WERI-Rb-1 (cell line): ENCODE data around the gene ZNF790.

Experiments used
- DNase-seq: peaks from one replicate; pipeline ENCODE4 v3.0.0-alpha.2; 2020
- H3K27ac ChIP-seq: fragments of 250-450 bp; sonication (Bioruptor Pico); 2 replicates; pipeline ENCODE4 v1.5.1; 2020; ENCODE audit warnings: mild to moderate bottlenecking, moderate library complexity
- H3K27me3 ChIP-seq: fragments of 250-450 bp; sonication (Bioruptor Pico); 2 replicates; pipeline ENCODE4 v1.5.1; 2021; ENCODE audit warnings: mild to moderate bottlenecking, low read depth, moderate library complexity; ENCODE audit not compliant: insufficient read depth, severe bottlenecking
- H3K36me3 ChIP-seq: fragments of 250-450 bp; sonication (Bioruptor Pico); 2 replicates; pipeline ENCODE4 v1.5.1; 2020; ENCODE audit warnings: mild to moderate bottlenecking, moderate library complexity
- H3K4me3 ChIP-seq: 2 replicates; pipeline ENCODE4 v1.5.1; 2011; ENCODE audit warnings: low read depth, mild to moderate bottlenecking, control low read depth, low read length
- H3K9me3 ChIP-seq: fragments of 250-450 bp; sonication (Bioruptor Pico); 2 replicates; pipeline ENCODE4 v1.5.1; 2021; ENCODE audit warnings: mild to moderate bottlenecking, moderate library complexity; ENCODE audit not compliant: severe bottlenecking
- CTCF ChIP-seq: IDR thresholded peaks from 2 replicates; pipeline ENCODE4 v1.5.1; 2011; ENCODE audit warnings: low read depth, mild to moderate bottlenecking, control low read depth, inconsistent platforms, low read length

Gene ZNF790

GRCh38 chr19:36821758-36822157 lies 16.4 kb downstream of the ZNF790 start:
- Histone ChIP-seq H3K27ac (no peak overlapping the region), H3K27me3 (no peaks in the 10 kb centered on the region), H3K36me3 (peaks cover 76% of the 10 kb centered on the region), H3K9me3 (peaks cover 48% of the 10 kb centered on the region), H3K4me3 (no peak overlapping the region)
- no peak for TF ChIP-seq CTCF
- no peak for DNase-seq

- Histone ChIP-seq H3K36me3 (peaks cover 83% of the 10 kb centered on the region), H3K27me3 (no peaks in the 10 kb centered on the region), H3K9me3 (peaks cover 56% of the 10 kb centered on the region), H3K27ac (no peak overlapping the region), H3K4me3 (no peak overlapping the region)
- no peak for TF ChIP-seq CTCF
- DNase-seq = no peak
These were observed 19.0 kb downstream of the ZNF790 start for GRCh38 chr19:36819130-36819630.

- no peak for DNase-seq
- no peak for TF ChIP-seq CTCF
- Histone ChIP-seq H3K27ac (no peak overlapping the region), H3K27me3 (no peaks in the 10 kb centered on the region), H3K9me3 (no peaks in the 10 kb centered on the region), H3K36me3 (peaks cover 36% of the 10 kb centered on the region), H3K4me3 (no peak overlapping the region)
These were observed 31.2 kb downstream of the ZNF790 start for GRCh38 chr19:36807029-36807428.

GRCh38 chr19:36805364-36805763 lies 32.8 kb downstream of the ZNF790 start:
- no peak overlapping the region for H3K4me3 ChIP-seq
- TF ChIP-seq CTCF = no peak
- no peaks in the 10 kb centered on the region for H3K27me3 ChIP-seq
- no peak for DNase-seq
- no peaks in the 10 kb centered on the region for H3K9me3 ChIP-seq
- H3K27ac ChIP-seq = no peak overlapping the region
- peaks cover 33% of the 10 kb centered on the region for H3K36me3 ChIP-seq

GRCh38 chr19:36797786-36798108 lies 40.4 kb downstream of the ZNF790 start:
- Histone ChIP-seq H3K27ac (peak overlapping the region; percentile 84), H3K9me3 (peaks cover 8% of the 10 kb centered on the region), H3K36me3 (peaks cover 13% of the 10 kb centered on the region), H3K4me3 (peak overlapping the region; percentile 97), H3K27me3 (no peaks in the 10 kb centered on the region)
- no peak for DNase-seq
- TF ChIP-seq CTCF = no peak

GRCh38 chr19:36796714-36796992 lies 41.5 kb downstream of the ZNF790 start:
- Histone ChIP-seq H3K4me3 (peak overlapping the region; percentile 97), H3K9me3 (peaks cover 14% of the 10 kb centered on the region)
- no peak for DNase-seq

More at GRCh38 chr19:36796714-36796992, 41.5 kb downstream of the ZNF790 start:
- Histone ChIP-seq H3K36me3 (peaks cover 10% of the 10 kb centered on the region), H3K27ac (no peak overlapping the region), H3K27me3 (no peaks in the 10 kb centered on the region)
- no peak for TF ChIP-seq CTCF
